IMR-90 (cell line): ENCODE measurements around the gene SMIM12. TPM values are rescaled to one million over a fixed set of nuclear protein-coding genes. Genes with fewer than 3 reads are reported as not detected.

Experiments used
- ATAC-seq: fragments of 200-7000 bp; cut with Tn5 transposase; 2 replicates; pipeline ENCODE4 v1.9.1; 2020; ENCODE audit warnings: low read depth, mild to moderate bottlenecking, moderate library complexity
- BruUV-seq: library from RNA; stranded (reverse); fragments of 400-500 nt; replicated peaks from 2 replicates; lab custom pipeline; 2021; lab: Mats Ljungman, UMichigan
- CTCF ChIA-PET: fragments of 300-600 bp; formaldehyde crosslinking; extraction: SDS; loops from one replicate; lab custom pipeline; 2021; ENCODE audit warnings: antibody characterized with exemption; lab: Yijun Ruan, JAX
- POLR2A ChIA-PET: fragments of 300-600 bp; sonication (Branson Sonifier 250); formaldehyde crosslinking; loops from one replicate; lab custom pipeline; 2022; ENCODE audit warnings: antibody characterized with exemption; ENCODE audit not compliant: unreplicated experiment; lab: Charles Lee
- DNase-seq: peaks from one replicate; pipeline ENCODE4 v3.0.0; 2013
- H2AFZ ChIP-seq: replicated peaks from 2 replicates; pipeline ENCODE3; 2013; ENCODE audit warnings: low read length, mild to moderate bottlenecking; ENCODE audit not compliant: poor library complexity
- H2AK5ac ChIP-seq: 2 replicates; pipeline ENCODE4 v1.6.1; 2013; ENCODE audit warnings: low read depth, low read length, inconsistent platforms
- H2AK9ac ChIP-seq: replicated peaks from 2 replicates; pipeline ENCODE3; 2013; ENCODE audit warnings: mild to moderate bottlenecking, low read depth, low read length, moderate library complexity; ENCODE audit not compliant: poor library complexity
- H2BK120ac ChIP-seq: 2 replicates; pipeline ENCODE4 v1.6.1; 2013; ENCODE audit warnings: low read depth, low read length, inconsistent platforms
- H2BK15ac ChIP-seq: 3 replicates; pipeline ENCODE4 v1.6.1; 2013; ENCODE audit warnings: low read depth, low read length, inconsistent platforms
- H2BK20ac ChIP-seq: 2 replicates; pipeline ENCODE4 v1.6.1; 2013; ENCODE audit warnings: low read depth, mild to moderate bottlenecking, inconsistent platforms, low read length, moderate library complexity
- H2BK5ac ChIP-seq: 2 replicates; pipeline ENCODE4 v1.6.1; 2013; ENCODE audit warnings: mild to moderate bottlenecking, low read depth, low read length, inconsistent platforms; ENCODE audit not compliant: poor library complexity, severe bottlenecking
- H3K14ac ChIP-seq: replicated peaks from 2 replicates; pipeline ENCODE4 v1.6.1; 2013; ENCODE audit warnings: low read depth, low read length, inconsistent platforms
- H3K18ac ChIP-seq: 2 replicates; pipeline ENCODE4 v1.6.1; 2013; ENCODE audit warnings: low read depth, low read length, control low read depth
- H3K23ac ChIP-seq: 2 replicates; pipeline ENCODE4 v1.6.1; 2013; ENCODE audit warnings: low read depth, low read length, inconsistent platforms
- H3K27ac ChIP-seq: 2 replicates; pipeline ENCODE4 v1.5.1; 2013; ENCODE audit warnings: mild to moderate bottlenecking, control low read depth, low read length; ENCODE audit not compliant: insufficient read depth
- H3K27me3 ChIP-seq: 2 replicates; pipeline ENCODE4 v1.6.1; 2013; ENCODE audit warnings: low read length; ENCODE audit not compliant: control insufficient read depth, insufficient read depth
- H3K36me3 ChIP-seq: 2 replicates; pipeline ENCODE4 v1.6.1; 2013; ENCODE audit warnings: low read length, mixed read lengths; ENCODE audit not compliant: control insufficient read depth, insufficient read depth
- H3K4ac ChIP-seq: 2 replicates; pipeline ENCODE4 v1.6.1; 2013; ENCODE audit warnings: low read depth, low read length, inconsistent platforms
- H3K4me1 ChIP-seq: 2 replicates; pipeline ENCODE4 v1.6.1; 2013; ENCODE audit warnings: low read length, mixed read lengths; ENCODE audit not compliant: control insufficient read depth, insufficient read depth
- H3K4me2 ChIP-seq: 2 replicates; pipeline ENCODE4 v1.6.1; 2013; ENCODE audit warnings: low read depth, mild to moderate bottlenecking, control low read depth, low read length, moderate library complexity
- H3K4me3 ChIP-seq: 2 replicates; pipeline ENCODE4 v1.5.1; 2013; ENCODE audit warnings: low read depth, mild to moderate bottlenecking, control low read depth, low read length, moderate library complexity; ENCODE audit not compliant: insufficient read depth
- H3K56ac ChIP-seq: 2 replicates; pipeline ENCODE4 v1.6.1; 2013; ENCODE audit warnings: low read length, inconsistent platforms; ENCODE audit not compliant: insufficient read depth; ENCODE audit errors: extremely low read depth
- H3K79me1 ChIP-seq, 2 experiments: 2 replicates each; pipeline ENCODE4 v1.6.1; 2013; ENCODE audit warnings: low read length in 2 of 2, inconsistent platforms in 1 of 2, low read depth in 1 of 2
- H3K9ac ChIP-seq: 2 replicates; pipeline ENCODE4 v1.6.1; 2013; ENCODE audit warnings: low read depth, low read length, control low read depth
- H3K9me1 ChIP-seq: 2 replicates; pipeline ENCODE4 v1.6.1; 2013; ENCODE audit warnings: low read length, inconsistent platforms; ENCODE audit not compliant: insufficient read depth
- H3K9me3 ChIP-seq: 2 replicates; pipeline ENCODE4 v1.6.1; 2013; ENCODE audit warnings: low read length; ENCODE audit not compliant: control insufficient read depth, insufficient read depth
- H4K20me1 ChIP-seq: 2 replicates; pipeline ENCODE4 v1.6.1; 2013; ENCODE audit warnings: low read length, inconsistent platforms; ENCODE audit not compliant: insufficient read depth
- H4K5ac ChIP-seq: 2 replicates; pipeline ENCODE4 v1.6.1; 2013; ENCODE audit warnings: mild to moderate bottlenecking, low read depth, low read length, control low read depth
- H4K8ac ChIP-seq, 2 experiments: 2 replicates each; pipeline ENCODE4 v1.6.1; 2013; ENCODE audit warnings: low read depth in 2 of 2, low read length in 2 of 2, control low read depth in 1 of 2, inconsistent platforms in 1 of 2
- H4K91ac ChIP-seq: 2 replicates; pipeline ENCODE4 v1.6.1; 2013; ENCODE audit warnings: low read depth, low read length, inconsistent platforms; ENCODE audit not compliant: insufficient read depth
- BHLHE40 ChIP-seq: fragments of 150-350 bp; IDR thresholded peaks from 2 replicates; pipeline ENCODE4 v1.6.1; 2016; ENCODE audit warnings: mild to moderate bottlenecking, low read depth, low read length
- CEBPB ChIP-seq: IDR thresholded peaks from 2 replicates; pipeline ENCODE4 v1.6.1; 2012; ENCODE audit warnings: low read depth, low read length, improper control_type of control experiment
- CHD1 ChIP-seq: IDR thresholded peaks from 2 replicates; pipeline ENCODE4 v1.6.1; 2012; ENCODE audit warnings: low read depth, low read length, improper control_type of control experiment
- ELK1 ChIP-seq: fragments of 150-350 bp; IDR thresholded peaks from 2 replicates; pipeline ENCODE4 v1.6.1; 2016; ENCODE audit warnings: low read depth, mild to moderate bottlenecking, low read length, moderate library complexity, borderline replicate concordance
- FOS ChIP-seq: fragments of 150-350 bp; IDR thresholded peaks from 2 replicates; pipeline ENCODE4 v1.6.1; 2016; ENCODE audit warnings: low read depth, low read length
- MAFK ChIP-seq: IDR thresholded peaks from 2 replicates; pipeline ENCODE4 v1.6.1; 2012; ENCODE audit warnings: low read depth, low read length, improper control_type of control experiment
- MAZ ChIP-seq: IDR thresholded peaks from 2 replicates; pipeline ENCODE4 v1.6.1; 2012; ENCODE audit warnings: low read depth, mild to moderate bottlenecking, low read length, improper control_type of control experiment, moderate library complexity, borderline replicate concordance
- MXI1 ChIP-seq: IDR thresholded peaks from 2 replicates; pipeline ENCODE4 v1.6.1; 2012; ENCODE audit warnings: low read depth, mild to moderate bottlenecking, low read length, moderate library complexity, borderline replicate concordance
- NFE2L2 ChIP-seq: fragments of 150-350 bp; IDR thresholded peaks from 2 replicates; pipeline ENCODE4 v1.6.1; 2016; ENCODE audit warnings: low read depth, mild to moderate bottlenecking, low read length
- POLR2A ChIP-seq: IDR thresholded peaks from 2 replicates; pipeline ENCODE4 v1.6.1; 2012; ENCODE audit warnings: mild to moderate bottlenecking, low read depth, low read length
- RAD21 ChIP-seq: IDR thresholded peaks from 2 replicates; pipeline ENCODE4 v1.6.1; 2012; ENCODE audit warnings: low read length, improper control_type of control experiment
- RCOR1 ChIP-seq: IDR thresholded peaks from 2 replicates; pipeline ENCODE4 v1.6.1; 2012; ENCODE audit warnings: mild to moderate bottlenecking, low read length, improper control_type of control experiment; ENCODE audit not compliant: insufficient replicate concordance
- RFX5 ChIP-seq: IDR thresholded peaks from 2 replicates; pipeline ENCODE4 v1.8.0; 2012; ENCODE audit warnings: low read depth, mild to moderate bottlenecking, low read length, moderate library complexity
- SMC3 ChIP-seq: fragments of 150-350 bp; IDR thresholded peaks from 2 replicates; pipeline ENCODE4 v1.6.1; 2016; ENCODE audit warnings: low read depth, mild to moderate bottlenecking, antibody characterized with exemption, low read length, moderate library complexity
- WGBS, 2 experiments: methylation state at CpG; one replicate each; pipeline versions ENCODE4 v1.1.5 to v1.1.7; 2013; ENCODE audit warnings: missing lambda C conversion rate in 2 of 2; ENCODE audit not compliant: insufficient read length in 1 of 2; ENCODE audit errors: extremely low coverage in 2 of 2; 5-methylcytosine and 5-hydroxymethylcytosine counted together
- dilution Hi-C: fragments of 300-500 bp; cut with HindIII; formaldehyde crosslinking; loops from one replicate; pipeline ENCODE4 v1.14.3; 2018; ENCODE audit warnings: low sequenced_read_pairs; ENCODE audit not compliant: unreplicated experiment
- in situ Hi-C: fragments of 300-500 bp; cut with MboI; formaldehyde crosslinking; loops from 3 replicates; pipeline ENCODE4 v1.14.3; 2019; ENCODE audit warnings: low sequenced_read_pairs, inconsistent platforms, mixed read lengths
- intact Hi-C: fragments of 100-400 bp; cut with micrococcal nuclease; formaldehyde crosslinking; loops from 2 replicates; pipeline ENCODE4 v1.10.0; 2022
- polyA plus RNA-seq, 3 experiments: library from polyadenylated mRNA; depleted of rRNA; stranded (reverse); fragments of >200 nt; gene quantifications; 2 replicates each; pipeline ENCODE4 v1.2.3, GENCODE V29; 2012; ENCODE audit warnings: low replicate concordance in 1 of 3
- total RNA-seq: library from RNA; depleted of rRNA; stranded (reverse); fragments of >200 nt; gene quantifications from 2 replicates; pipeline ENCODE4 v1.2.3, GENCODE V29; 2012
- TF ChIP-seq, protein P1 (sequence below): conservative IDR thresholded peaks from 2 replicates; pipeline ENCODE4 v1.5.1; 2012; ENCODE audit warnings: mild to moderate bottlenecking, low read depth, low read length, improper control_type of control experiment
- TF ChIP-seq, protein P2 (sequence below): fragments of 150-350 bp; IDR thresholded peaks from 2 replicates; pipeline ENCODE4 v1.6.1; 2017; ENCODE audit warnings: mild to moderate bottlenecking, antibody characterized with exemption, low read length, low read depth

The SMIM12 gene
- total and polyA plus RNA-seq, 2 of the 4 experiments (the other 2 are of a cell fraction), result 31.9 to 44.4 TPM

- Histone ChIP-seq H3K9me3 (no peaks in the 10 kb centered on the region), H2AK5ac (no peak overlapping the region), H4K5ac (no peak overlapping the region), H2BK120ac (no peak overlapping the region), H3K18ac (no peak overlapping the region), H3K27me3 (no peaks in the 10 kb centered on the region), H3K4me1 (peaks cover 4% of the 10 kb centered on the region), H4K8ac (no peak overlapping the region), H3K79me1 (no peaks in the 10 kb centered on the region; a peak in 2 of 4 replicates), H3K4me2 (no peak overlapping the region), H3K14ac (no peak overlapping the region), H3K4me3 (no peak overlapping the region), H3K23ac (no peak overlapping the region), H4K20me1 (no peaks in the 10 kb centered on the region; the same call in none of the 2 replicates), H3K9me1 (peaks cover 2% of the 10 kb centered on the region; the same call in 1 of the 2 replicates), H2AK9ac (no peak overlapping the region), H2BK15ac (no peak overlapping the region), H2BK20ac (no peak overlapping the region), H3K27ac (no peak overlapping the region), H4K91ac (no peak overlapping the region), H3K4ac (no peak overlapping the region), H3K56ac (no peak overlapping the region), H2AFZ (no peak overlapping the region), H3K36me3 (no peaks in the 10 kb centered on the region), H3K9ac (no peak overlapping the region), H2BK5ac (no peak overlapping the region)
- no peak for ATAC-seq
- intact Hi-C loops (no loop called here), dilution Hi-C loops (no loop called here), in situ Hi-C loops (no loop called here)
- BruUV-seq, result no TSS peak
- DNase-seq, result no peak
- POLR2A ChIA-PET, result no interaction called here
- 80% methylated on average over 1 of the region's 3 CpGs; no CpG with 5 or more reads in 1 of the 2 experiments for WGBS, 2 experiments
- CTCF ChIA-PET, result no interaction called here
- TF ChIP-seq RAD21, result no peak
- TF ChIP-seq, protein P1, sequence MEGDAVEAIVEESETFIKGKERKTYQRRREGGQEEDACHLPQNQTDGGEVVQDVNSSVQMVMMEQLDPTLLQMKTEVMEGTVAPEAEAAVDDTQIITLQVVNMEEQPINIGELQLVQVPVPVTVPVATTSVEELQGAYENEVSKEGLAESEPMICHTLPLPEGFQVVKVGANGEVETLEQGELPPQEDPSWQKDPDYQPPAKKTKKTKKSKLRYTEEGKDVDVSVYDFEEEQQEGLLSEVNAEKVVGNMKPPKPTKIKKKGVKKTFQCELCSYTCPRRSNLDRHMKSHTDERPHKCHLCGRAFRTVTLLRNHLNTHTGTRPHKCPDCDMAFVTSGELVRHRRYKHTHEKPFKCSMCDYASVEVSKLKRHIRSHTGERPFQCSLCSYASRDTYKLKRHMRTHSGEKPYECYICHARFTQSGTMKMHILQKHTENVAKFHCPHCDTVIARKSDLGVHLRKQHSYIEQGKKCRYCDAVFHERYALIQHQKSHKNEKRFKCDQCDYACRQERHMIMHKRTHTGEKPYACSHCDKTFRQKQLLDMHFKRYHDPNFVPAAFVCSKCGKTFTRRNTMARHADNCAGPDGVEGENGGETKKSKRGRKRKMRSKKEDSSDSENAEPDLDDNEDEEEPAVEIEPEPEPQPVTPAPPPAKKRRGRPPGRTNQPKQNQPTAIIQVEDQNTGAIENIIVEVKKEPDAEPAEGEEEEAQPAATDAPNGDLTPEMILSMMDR, result no peak
- TF ChIP-seq, protein P2, sequence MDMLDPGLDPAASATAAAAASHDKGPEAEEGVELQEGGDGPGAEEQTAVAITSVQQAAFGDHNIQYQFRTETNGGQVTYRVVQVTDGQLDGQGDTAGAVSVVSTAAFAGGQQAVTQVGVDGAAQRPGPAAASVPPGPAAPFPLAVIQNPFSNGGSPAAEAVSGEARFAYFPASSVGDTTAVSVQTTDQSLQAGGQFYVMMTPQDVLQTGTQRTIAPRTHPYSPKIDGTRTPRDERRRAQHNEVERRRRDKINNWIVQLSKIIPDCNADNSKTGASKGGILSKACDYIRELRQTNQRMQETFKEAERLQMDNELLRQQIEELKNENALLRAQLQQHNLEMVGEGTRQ, result no peak
- TF ChIP-seq NFE2L2, result no peak
- TF ChIP-seq ELK1, result no peak
- TF ChIP-seq RFX5, result no peak
- no peak for TF ChIP-seq MAZ
- no peak for TF ChIP-seq FOS
- no peak for TF ChIP-seq SMC3
- no peak for TF ChIP-seq CEBPB
- TF ChIP-seq RCOR1, result no peak
- TF ChIP-seq MXI1, result no peak
- no peak for TF ChIP-seq CHD1
- TF ChIP-seq BHLHE40, result no peak
- no peak for TF ChIP-seq POLR2A
- TF ChIP-seq MAFK, result no peak
Observed at GRCh38 chr1:34840426-34840825, 19.1 kb downstream of the SMIM12 start.
